HG03064 (cell line): Measurements from ENCODE around the gene TMCC2.

Experiments
- ATAC-seq: cut with Tn5 transposase; IDR thresholded peaks from one replicate; pipeline ENCODE4 v1.9.1; 2021; ENCODE audit warnings: low read depth; ENCODE audit not compliant: unreplicated experiment

TMCC2 gene

DNA sequence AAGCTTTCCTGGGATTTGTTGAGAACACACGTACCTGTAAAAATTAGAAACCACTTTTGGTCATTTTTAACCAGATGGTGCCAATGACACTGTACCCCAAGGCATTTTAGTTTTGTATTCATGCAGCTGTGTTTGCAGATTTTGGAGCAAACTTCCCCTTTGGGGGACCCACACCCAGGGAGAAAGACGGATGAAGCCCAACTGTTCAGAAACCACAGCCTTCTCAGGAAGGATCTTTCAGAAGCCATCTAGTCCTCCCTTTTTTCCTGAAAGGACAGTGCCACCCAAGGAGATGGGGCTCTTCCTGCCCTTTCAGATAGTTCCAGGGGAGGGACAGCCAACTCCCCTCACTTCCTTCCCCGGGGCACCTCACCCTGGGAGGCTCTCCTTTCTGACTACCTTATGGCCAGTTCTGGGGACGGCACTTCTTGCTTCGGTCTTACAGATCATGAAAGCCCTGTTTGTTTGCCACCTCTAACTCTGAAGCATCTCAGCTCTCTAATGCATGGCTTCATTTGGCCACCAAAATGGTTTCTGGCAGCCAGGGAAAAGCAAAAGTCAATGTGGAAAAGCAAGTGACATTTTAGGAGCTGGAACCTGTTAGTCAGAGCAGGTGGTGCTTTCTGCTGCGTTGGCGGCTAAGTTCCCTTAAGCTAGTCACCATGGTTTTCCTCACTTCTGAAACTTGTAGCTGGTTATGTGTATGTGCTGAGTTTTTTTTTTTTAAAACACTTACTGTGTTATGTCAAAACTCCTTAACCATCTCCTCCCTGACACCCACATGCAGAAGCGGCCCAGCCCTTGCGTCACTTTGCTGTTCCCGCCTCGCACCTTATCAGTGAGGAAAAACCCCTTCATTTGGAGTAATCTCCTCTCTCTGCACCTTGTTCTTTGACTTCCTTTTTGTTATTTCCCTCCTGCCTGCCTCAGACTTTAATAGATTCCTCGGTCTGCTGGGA is 10.1 kb downstream of the TMCC2 start:
- ATAC-seq, result no peak

DNA sequence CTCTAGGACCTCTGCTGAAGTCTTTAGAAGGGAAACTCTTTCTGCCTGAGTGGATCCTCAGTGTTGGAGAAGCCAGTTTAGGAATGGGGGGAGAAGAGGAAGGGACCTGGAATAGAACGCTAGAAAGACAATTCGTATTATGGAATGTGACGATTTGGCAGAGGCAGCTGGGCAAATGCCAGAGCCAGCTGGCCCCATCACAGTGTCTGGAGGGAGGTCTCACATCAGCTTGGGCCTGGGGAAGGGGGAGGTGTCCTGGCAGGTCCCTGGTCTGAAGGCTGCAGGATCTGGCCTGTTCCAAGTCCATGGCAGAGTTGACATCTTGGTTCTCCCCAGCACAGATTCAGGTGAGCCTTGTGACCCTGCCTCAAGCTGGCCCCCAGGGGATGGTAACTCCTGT is 11.3 kb downstream of the TMCC2 start:
- ATAC-seq, result no peak

DNA sequence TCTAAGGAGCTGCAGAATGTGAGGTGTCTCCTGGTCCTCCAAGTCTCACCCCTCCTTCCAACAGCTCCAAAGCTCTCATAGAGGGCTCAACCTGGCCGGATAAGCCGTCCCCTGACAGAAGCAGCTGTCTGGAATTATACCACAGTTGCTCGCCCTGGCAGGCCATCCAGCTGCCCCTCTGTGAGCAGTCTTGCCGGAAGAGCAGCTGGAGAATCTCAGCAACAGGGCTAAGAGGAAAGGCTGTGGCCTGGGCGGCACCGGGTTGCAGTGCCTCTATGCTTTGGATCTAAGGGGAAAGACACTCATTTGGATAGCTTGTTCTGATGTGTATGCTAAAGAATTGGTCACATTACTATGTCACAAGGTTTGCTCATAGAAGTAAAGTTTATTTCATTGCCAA is 12.4 kb downstream of the TMCC2 start:
- ATAC-seq, result no peak

DNA sequence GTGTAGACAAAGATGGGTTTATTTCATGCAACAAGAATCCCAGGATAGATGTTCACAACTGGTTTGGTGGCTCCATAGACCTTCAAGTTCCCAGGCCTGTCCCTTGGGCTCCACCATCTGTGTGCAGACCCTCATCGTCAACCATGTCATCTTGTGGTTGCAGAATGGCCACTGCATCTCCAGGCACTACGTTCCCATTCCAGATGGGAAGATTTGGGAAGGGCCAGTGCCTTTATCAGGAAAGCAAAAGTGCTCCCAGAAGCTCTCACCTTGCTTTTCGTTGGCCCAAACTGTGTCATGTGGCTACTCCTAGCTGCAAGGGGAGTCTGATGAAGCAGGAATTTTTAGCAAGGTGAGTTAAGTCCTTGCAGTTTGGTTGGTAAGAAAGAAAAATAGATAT is 12.8 kb downstream of the TMCC2 start:
- no peak for ATAC-seq

DNA sequence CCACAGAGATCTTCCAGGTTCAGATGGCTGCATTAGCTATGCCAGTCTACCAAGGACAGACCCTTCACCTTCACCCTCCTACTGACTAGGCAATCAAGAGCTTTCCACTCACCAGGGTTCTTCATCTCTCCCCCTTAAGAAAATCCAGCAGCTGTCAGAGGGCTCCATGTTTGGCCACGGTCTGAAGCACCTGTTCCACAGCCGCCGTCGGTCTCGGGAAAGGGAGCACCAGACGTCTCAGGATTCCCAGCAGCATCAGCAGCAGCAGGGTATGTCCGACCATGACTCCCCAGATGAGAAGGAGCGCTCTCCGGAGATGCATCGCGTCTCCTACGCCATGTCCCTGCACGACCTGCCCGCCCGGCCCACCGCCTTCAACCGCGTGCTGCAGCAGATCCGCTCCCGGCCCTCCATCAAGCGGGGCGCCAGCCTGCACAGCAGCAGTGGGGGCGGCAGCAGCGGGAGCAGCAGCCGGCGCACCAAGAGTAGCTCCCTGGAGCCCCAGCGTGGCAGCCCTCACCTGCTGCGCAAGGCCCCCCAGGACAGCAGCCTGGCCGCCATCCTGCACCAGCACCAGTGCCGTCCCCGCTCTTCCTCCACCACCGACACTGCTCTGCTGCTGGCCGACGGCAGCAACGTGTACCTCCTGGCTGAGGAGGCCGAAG is 13.8 kb downstream of the TMCC2 start:
- ATAC-seq, result no peak

DNA sequence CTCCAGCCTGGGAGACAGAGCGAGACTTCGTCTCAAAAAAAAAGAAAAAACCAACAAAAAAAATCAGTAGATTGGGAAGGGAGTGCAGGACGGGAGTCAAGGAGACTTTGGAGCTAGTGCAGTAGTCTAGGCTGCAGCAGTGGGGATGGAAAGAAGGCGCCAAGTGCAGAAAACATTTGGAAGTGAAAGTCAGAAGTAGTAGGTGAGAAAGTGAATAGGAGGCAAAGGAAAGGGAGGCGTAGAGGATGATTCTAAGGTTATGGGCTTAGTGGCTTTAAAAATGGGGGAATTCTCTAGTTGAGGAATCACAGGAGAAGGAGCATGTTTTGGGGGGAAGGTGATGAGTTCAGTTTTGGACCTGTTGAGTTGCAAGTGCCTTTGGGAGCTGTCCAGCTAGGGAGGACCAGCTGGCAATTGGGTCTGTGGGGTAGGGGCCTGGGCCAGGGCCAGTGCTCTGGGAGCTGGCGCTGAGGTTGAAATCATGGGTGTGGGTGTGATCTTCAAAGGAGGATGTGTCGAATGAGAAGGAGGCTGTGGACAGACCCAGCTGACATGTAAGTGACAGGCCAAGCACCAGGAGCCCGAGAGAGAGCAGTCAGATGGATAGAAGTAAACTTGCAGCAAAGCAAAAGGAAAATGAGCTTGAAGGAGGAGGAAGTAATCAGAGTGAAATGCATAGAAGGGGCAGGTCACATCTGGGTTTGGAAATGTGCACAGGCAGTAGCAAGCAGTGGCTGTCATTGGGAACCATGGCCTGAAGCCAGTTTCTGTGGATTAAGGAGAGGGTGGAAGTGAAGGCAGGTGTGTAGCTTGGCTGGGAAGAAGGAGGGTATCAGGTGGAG is 15.8 kb downstream of the TMCC2 start:
- no peak for ATAC-seq

DNA sequence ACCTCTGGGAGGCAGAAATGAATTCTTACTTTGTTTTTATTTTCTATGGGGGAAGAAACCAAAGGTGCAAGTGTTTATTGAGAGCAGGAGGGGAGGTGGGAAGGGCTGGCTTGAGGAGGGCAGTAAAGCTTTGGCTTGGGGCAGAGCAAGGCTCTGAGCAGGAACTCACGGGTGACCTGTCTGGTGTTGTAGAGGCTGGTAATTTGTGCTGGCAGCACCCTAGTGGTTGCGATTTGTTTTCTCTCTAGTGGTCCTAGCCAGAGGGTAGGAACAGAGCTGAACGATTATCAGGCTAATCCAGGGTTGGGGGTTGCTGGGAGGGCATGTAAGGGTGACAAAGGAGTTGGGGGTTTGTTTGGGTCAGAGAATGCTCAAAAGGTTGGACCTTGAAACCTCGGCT is 16.6 kb downstream of the TMCC2 start:
- ATAC-seq, result no peak

DNA sequence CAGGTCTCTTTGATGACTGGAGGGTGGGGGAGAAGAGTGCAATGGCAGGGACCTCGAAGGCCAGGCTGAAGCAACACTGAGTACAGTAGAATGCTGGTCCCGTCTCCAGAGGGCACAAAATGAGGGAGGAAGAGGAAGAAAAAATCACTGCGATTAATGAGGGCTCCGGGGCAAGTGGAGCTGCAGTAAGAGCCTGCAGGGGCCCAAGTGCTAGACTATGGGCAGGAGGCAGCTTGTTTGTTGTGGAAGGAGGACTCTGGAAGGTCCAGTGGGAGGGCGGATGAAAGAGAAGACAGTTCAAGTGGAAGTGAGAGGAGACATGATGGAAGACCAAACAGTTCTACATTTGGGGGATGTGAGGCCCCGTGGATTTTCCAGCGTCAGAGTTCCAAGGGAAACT is 17.4 kb downstream of the TMCC2 start:
- ATAC-seq, result no peak

DNA sequence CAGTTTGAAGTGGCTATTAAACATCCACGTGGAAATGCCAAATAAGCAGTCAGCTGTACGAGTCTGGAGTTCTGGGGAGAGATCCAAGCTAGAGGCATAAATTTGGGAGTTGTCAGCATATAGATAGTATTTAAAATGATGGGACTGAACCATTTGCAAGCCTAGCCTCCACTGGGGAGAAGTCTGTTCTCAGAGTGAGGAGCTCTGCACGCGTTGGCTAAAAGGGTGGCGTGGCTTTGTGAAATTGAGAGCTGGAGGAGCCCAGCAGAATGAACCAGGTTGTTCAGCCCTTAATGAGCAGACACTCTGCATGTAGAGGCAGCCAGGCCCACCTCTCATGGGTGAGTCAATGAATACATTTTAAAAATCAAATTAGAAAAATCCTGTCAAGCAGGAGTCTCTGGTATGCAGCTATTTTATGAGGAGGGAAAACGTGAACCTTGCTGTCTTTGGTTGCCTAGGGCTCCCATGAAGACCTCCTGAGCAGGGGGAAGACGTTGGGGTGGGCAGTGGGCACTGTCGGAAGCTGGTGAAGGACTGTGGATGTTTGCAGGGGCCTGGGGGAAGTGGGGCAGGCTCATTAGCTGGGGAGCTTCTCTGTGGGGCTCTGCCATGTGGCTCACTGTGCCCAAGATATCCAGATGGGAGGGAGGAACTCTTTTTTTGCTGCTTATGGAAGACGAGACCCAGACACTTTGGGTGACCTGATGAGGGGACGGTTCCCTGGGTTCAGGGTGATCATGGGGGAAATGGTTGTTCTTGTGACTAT is 18.8 kb downstream of the TMCC2 start:
- no peak for ATAC-seq

DNA sequence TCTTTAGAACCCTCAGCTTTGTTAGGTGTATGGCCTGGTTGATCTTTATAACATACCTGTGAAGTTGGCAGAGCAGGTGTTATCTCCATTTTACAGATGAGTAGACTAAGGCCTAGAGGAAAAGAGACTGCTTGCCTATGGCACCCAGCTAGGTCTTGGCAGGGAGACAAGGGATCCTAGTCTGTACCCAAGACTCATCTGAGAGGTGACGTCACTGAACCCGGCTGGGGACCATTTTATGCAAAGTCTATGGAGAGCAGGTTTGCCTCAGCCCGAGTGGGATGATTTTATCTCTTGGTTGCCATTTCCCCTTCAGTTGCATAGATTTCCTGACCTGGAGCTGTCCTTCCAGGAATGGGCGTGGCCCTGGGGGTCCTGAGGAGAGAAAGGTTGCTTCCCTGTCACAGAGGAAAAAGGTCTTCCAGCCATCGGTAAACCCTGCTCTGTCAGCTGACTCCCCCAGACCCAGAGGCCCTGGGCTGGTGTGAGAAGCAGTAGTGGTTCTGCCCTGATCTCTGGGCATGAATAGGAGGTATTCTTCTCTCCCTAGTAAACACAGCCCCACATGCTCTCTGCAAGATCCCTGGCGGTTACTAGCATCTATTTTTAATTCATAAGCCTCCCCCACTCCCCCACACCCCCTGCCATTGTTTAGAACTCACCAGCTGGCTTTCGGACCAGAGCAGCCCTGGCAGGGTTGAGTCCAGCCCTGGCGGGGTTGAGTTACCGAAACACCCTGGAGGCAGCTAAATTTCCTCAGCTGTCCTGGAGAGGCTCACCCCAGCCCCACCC is 19.6 kb downstream of the TMCC2 start:
- no peak for ATAC-seq

DNA sequence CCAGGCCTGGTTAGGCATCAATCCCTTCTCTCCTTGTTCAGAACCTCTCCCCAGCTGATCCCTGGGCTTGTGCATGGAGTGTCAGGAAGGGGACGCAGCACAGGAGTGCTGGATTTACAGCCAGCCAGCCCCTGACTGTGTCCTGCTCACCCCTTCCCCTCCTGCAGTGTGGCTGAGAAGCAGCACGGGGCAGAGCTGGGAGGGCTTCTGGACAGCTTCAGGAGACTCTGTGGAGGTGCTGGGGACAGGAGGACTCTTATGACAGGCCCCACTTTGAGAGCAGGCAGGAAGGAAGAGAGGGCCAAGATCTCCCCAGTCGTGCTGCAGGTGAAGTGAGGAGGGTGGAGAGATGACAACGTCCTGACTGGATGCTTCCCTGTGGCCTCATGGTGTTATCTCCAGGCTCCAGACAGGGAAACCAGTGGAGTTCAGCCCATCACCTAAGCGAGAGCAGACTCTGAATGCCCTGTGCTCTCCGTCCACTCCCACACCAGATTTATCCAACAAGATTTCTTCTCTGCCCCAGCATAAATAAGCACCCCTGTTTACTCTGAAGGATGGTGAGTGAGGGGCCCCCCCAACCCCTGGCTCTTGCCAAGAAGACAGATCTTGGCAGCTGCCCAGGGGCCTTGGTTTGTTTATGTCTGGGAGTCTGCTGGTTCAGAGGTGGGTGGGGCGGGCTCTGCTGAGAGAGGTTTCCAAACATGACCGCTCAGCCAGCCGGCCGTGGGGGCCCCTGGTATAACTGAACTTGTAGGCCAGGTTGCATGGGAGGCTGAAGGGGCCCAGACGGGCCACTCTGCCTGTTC is 21.3 kb downstream of the TMCC2 start:
- ATAC-seq, result no peak

DNA sequence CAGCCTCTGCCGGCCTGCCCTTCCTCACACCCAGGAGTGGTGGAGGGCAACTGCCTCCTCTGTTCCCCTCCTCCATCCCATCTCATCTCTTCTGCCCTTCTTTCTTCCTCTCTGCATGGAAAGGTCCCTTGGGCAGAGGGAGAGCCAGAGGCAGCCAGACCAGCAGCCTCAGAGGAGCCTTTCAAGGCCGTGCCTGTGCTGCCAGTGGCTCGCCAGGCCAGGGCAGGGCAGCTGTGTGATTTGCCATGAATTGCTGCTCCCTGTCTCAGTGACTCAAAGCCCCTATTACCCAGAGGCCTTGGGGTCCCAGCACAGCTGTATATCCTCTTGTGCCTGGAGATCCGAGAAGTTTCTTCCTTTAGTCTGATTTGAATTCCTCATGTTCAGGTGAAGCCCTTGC is 21.9 kb downstream of the TMCC2 start:
- ATAC-seq, result no peak

DNA sequence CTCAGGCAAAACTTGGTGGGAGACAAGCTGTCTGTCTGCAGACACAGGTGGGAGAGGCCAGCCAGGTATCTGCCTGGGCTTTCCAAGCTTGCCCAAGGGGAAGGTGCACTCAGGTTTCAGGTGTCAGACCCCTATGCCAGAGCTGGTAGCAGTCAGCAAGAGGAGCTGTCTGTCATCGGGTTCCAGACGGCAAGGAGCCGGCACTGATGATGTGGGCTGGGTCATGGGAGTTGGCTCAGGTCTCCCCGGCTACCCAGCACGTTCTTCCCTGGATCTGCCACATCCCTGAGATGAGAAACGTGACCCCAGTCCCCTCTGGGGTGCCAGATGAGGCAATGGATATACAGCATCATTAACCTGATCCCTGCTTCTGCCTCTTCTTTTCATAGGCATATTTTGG is 23.0 kb downstream of the TMCC2 start:
- ATAC-seq, result no peak

DNA sequence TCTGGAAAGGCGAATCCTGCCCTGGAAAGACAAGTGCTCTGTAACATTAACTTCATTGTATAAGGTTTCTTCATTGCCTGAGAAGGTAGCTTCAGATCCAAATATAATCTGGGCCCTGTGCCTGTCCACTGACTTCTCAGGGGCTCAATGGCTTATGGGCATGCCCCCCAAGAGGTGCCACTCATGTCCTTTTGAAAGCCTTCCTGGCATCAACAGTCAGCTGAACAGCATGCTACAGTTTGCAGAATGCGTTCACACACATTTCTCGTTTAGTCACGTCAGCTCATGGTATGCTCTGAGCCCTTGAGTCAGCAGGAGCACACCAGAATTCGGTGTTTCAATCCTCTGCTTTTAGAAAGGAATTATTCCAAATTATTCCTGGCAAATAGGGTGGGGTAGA is 23.8 kb downstream of the TMCC2 start:
- ATAC-seq, result no peak

DNA sequence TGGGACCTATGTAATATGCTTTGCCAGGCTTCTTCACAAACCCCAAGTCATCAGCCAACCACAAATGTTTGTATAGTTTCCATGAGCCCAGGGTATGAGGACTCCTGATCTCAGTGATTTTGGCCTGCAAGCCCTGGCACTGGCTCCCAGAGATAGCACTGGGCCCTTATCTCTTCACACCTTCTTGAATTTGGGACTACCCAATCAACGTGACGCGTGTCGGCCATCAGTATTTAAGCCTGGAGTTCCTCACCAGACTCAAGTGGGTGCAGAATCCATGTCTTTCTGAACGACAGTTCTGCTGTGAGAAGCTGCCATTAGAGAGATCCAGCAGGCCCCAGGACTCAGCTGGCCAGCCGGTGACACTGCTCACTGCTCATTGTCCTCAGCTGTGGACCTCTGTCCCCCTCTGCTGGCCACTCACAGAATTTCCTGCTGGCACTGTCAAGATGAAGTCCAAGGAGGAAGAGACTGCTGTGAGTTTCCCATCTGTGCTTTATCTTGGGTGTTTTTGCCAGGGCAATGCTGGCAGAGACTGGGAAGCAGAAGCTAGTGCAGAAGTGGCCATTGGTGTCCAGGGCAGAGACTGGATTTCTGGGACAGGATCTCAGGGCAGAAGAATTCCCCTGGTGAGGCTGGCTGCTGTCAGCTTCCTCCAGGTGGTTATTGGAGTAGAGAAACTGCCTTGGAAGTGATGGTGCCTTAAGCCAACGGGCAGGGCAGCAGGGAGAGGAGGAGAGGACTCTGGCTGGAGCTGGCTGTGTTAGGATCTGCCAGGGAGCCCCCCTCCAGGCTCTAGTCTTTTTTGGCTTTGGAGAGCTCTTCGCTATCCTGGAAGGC is 28.4 kb downstream of the TMCC2 start:
- no peak for ATAC-seq

DNA sequence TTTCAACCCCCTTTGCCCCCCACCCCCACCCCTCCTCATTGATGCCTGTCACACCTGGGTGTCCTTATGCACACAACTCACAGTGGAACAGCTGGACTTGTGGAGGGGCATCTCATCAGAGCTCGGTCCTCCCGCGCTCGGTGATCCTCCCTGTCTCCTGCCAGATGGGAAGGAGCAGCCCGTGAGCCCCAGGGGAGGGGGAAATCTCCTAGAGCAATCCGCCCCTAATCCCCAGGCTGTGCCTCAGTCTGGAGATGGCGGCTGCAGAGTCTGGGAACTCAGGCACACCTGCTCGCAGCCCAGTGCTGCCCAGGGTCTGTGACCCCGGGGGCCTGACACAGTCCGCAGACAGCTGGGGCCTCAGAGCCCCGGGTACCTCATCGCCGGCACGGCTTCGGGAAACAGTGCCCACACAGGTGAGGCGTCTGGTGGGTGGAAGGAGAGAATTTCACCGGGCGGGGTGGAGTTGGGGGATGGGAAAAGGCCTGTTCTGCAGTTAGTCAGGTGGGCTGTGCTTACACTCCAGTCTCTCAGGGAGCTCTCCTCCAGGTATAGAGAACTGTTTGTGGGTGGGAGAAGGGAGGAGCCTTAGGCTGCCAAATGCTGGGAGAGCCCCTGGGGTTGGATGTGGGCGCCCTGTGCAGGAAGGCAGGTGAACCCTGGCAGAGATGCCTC is 29.3 kb downstream of the TMCC2 start:
- ATAC-seq, result no peak

DNA sequence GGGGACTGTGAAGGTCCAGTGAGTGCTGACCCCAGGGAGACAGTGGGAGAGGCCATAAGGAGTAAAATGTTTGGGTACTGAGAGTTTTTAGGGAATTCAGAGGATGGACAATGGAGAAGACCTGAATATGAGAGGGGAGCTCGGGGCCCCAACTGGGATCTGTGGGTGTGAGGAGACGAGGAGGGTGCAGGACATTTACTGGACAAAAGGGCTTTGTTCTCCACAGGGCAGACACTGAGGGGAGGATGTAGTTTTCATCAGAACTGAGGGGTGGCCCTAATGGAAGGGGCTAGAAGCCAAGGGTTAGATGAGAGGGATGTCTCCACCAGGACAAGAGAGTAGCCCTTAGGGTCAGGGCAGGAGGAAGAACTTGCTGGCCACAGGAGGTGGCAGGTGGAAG is 30.0 kb downstream of the TMCC2 start:
- ATAC-seq, result no peak
